ENCODE results near the gene CACNA1E.
"Not testable (repeated sequence)": the region's sequence is repeated elsewhere in the genome, so short reads cannot be mapped to it uniquely, and the experiment has no call there.

Gene CACNA1E

DNA sequence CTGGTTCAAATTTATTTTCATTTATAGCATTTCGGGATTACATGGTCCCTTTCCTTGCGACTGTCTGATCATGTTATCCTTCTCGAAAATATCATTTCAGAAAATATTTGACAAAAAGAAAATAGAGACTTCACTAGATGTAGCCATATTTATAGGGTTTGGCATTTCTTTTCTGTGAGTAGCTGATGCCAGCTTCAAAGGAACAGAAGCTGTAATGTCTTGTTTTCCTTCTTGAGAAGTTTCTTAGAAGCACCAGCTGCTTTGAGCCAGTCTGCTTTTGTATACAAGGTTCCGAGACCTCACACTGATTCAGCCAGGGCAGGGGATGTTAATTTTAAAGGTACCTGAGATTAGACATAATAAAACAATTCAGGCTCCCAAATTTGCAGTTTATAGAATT is 329.9 kb downstream of the CACNA1E start:
- no peak for DNase-seq (ENCODE audit: low spot score)

DNA sequence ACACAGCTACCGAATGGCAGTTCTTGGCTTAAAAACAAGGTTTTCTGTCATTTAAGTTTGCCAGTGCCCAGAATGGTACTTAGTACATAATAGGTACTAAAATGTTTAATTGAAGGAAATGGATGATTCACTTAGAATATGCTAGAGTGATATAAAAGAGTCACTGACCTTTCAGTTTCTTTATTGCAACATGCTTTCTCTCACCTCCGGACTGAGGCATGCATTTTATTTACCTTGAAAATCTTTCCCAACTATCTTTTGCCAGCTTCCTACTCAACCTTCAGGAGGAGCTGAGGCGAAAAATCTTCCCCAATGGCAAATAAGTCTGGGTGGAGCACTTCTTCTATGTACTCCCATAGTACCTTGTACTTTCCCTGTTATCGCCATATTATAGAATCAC is 333.3 kb downstream of the CACNA1E start:
- DNase-seq (ENCODE audit: low spot score): no peak

DNA sequence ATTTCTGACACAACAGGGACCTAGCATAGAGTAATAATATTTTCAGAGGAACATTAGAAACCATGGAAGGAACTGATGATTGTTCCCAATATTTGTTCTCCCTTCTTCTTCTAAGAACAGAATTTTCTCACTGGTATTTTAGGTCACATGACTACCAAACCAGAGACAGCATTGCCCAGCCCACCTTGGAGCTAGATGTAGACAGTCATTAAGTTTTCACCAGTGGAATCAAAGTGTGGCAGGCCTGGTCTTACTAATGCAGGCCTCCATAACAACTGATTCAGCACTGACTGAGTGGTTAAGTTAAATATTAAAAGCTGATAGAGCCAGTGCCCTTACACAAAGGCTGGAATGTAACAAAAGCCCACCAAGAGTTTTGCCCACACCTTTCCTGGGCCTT is 333.8 kb downstream of the CACNA1E start:
- no peak for DNase-seq (ENCODE audit: low spot score)

DNA sequence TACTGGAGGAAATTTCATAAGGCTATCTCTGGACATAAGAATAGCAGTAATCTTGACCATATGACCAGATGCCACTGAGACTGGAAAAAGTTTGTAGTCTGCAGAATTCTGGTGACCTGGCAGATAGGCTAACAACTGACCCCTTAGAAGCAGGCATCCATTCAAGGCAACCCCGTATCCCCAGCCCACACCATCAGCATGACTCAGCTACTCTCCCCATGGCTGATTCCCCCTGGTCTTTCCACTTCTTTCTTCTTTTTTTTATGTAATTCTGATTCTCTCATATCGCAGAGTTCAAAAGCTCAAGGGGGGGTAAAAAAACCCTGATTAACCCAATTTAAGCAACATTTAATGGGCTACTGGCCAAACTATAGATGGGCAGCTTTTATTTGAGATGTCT is 335.1 kb downstream of the CACNA1E start:
- DNase-seq (ENCODE audit: low spot score): no peak

DNA sequence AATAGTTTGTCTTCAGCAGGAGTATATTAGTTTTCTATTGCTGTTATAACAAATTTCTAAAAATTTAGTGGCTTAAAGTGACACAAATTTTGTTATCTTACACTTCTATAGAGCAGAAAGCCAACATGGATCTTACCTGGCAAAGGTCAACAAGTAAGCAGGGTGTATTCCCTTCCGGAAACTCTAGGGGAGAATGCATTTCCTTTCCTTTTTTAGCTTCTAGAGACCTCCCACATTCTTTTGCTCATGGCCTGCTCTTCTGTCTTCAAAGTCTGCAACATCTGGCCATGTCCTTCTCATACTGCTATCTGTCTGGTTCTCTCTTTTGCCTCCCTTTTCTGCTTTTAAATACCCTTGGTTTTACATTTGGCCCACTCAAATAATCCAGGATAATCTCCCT is 335.6 kb downstream of the CACNA1E start:
- no peak for DNase-seq (ENCODE audit: low spot score)

DNA sequence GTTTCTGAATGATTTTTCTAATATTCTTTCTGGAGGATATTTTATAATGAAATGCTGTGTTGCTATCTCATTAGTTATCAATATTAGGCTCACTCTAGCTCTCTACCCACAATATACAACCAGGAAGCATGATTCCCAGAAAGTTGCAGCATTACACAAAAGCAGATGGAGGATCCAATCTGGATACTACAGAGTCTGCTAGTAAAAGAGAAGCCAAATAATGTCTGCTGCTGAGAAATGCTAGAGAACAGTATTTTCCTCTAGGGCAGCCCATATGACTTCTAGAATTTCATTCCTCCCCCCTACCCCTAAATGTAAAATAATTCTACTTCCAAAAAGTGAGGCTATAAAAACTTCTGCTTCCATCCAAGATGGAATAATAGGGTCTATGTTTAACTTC is 338.4 kb downstream of the CACNA1E start:
- no peak for DNase-seq (ENCODE audit: low spot score)

DNA sequence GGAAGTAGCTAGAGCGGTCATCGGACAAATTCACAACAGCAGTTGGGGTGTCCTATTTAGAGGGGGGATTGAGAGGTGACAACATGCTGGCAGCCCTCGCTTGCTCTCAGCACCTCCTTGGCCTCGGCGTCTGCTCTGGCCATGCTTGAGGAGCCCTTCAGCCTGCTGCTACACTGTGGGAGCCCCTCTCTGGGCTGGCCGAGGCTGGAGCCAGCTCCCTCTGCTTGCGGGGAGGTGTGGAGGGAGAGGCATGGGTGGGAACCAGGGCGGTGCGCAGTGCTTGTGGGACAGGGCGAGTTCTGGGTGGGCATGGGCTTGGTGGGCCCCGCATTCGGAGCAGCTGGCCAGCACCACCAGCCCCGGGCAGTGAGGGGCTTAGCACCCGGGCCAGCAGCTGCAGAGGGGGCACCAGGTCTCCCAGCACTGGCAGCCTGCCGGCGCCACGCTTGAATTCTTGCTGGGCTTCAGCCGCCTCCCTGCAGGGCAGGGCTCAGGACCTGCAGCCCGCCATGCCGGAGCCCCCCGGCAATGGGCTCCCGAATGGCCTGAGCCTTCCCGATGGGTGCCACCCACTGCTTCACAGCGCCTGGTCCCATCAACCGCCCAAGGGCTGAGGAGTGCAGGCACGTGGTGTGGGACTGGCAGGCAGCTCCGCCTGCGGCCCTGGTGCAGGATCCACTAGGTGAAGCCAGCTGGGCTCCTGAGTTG is 349.0 kb downstream of the CACNA1E start:
- DNase-seq (ENCODE audit: low spot score): not testable (repeated sequence)

DNA sequence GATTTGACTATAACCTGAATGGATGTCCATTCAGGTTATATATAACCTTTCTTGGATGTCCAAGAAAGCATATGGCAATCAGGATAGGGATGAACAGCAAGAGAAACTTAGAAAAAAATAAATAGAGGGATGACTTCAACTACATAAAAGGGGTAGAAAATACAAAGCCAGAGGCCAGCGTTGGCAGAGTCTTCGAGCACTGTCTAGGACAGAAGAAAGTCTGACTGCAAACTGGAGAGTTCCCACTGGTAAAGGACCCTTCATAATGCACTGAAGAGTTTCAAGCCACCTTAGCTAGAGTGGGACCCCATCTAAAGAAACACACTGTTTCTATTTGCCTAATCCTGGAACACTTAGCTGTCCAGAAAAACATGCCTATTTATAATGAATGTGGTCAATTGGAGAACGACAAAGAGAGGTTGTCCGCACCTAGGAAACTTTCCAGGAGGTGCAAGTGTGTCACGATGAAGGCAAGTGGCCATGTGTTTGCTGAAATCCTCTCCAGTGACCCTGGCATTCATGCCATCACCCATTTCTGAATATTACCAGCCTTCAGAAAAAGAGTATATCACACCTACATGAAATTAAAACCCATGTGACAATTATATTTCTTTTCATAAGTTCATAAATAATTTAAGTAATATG is 362.8 kb downstream of the CACNA1E start:
- DNase-seq (ENCODE audit: low spot score): no peak

DNA sequence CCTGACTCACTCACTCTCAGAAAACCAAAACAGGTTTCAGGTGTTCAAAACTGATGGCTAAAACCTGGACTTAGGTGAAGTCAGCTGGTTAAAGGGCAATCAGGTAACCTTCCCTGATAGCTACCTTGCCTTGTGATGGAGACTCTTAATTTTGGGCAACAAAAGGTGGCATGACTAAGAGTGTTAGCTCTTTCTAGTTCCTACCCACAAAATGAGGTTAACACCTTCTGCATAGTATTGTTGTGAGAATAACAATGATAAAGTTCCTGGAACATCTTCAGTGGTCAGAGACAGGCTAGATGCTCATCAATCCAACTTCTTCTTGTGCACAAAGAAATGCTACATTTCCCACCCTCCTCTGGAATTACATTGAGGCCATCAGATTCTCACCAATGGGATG is 363.4 kb downstream of the CACNA1E start:
- no peak for DNase-seq (ENCODE audit: low spot score)

DNA sequence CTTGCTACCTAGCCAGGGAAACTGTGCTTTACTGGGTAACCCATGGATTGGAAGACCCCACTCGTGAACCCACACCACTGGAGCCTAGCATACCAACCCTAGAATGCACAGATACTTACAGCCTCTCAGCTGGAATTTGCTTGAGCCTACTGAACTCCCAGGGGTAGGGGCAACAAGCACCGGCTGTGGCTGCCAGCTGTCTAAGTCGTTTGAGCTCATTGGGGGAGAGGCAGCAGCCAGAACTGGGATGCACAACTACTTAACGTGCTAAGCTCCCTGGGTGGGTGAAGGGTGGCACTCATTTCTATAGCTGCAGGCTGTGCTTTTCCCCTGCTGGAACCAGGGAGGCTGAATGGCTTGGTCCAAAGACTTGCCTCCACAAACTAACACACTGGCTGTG is 365.8 kb downstream of the CACNA1E start:
- DNase-seq (ENCODE audit: low spot score): no peak

DNA sequence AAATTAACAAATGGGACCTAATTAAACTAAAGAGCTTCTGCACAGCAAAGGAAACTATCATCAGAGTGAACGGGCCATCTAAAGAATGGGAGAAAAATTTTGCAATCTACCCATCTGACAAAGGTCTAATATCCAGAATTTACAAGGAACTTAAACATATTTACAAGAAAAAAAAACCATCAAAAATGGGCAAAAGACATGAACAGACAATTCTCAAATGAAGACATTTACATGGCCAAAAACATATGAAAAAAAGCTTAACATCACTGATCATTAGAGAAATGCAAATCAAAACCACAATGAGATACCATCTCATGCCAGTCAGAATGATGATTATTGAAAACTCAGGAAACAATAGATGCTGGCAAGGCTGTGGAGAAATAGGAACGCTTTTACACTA is 370.9 kb downstream of the CACNA1E start:
- not testable (repeated sequence) for DNase-seq (ENCODE audit: low spot score)

DNA sequence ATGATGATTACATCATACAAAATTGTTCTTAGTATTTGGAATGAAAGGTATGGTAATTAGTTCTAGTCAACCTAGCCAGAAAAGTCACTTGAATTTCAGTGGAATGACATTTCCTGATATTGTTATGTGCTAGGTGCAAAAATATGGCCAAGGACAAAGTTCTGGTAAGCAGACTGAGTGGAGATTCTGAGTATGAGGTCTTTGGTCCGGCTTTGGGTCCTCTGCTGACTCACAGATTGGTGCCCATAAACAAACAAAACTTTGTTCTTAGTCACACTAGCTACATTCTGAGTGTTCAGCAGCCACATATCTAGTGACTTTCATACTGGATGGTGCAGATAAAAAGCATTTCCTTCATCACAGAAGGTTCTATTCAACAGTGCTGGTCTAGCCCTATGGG is 372.1 kb downstream of the CACNA1E start:
- DNase-seq (ENCODE audit: low spot score): no peak

Data from iPS-NIHi11 (cell line).